Measurements from ENCODE around the gene SPOCK3.
"Not testable (repeated sequence)": the region's sequence is repeated elsewhere in the genome, so short reads cannot be mapped to it uniquely, and the experiment has no call there.

Gene SPOCK3

GRCh38 chr4:166733686-166734085 is 500.6 kb downstream of the SPOCK3 start:
- TF ChIP-seq POLR2AphosphoS5 (IDR thresholded peaks at IDR 0.05; ENCODE audit: borderline replicate concordance, low read depth, low read length) (no peak), EZH2 (IDR thresholded peaks at IDR 0.05) (no peak), FOXP2 (optimal IDR thresholded peaks at IDR 0.05; ENCODE audit: control extremely low read depth, extremely low read length, insufficient read depth) (no peak)
- no peaks in the 10 kb centered on the region for H3K9me3 ChIP-seq (ENCODE audit: low read depth, low read length)
- H3K9ac ChIP-seq (ENCODE audit: insufficient read length): no peak overlapping the region
- no peaks in the 10 kb centered on the region for H3K36me3 ChIP-seq (ENCODE audit: insufficient read depth, low read length)
- H3K4me3 ChIP-seq: no peak overlapping the region
- H3K27ac ChIP-seq: no peak overlapping the region
- DNase-seq (ENCODE audit: low read depth, low spot score): no peak

GRCh38 chr4:166726832-166727231 is 507.5 kb downstream of the SPOCK3 start:
- Histone ChIP-seq H3K36me3 (ENCODE audit: insufficient read depth, low read length) (no peaks in the 10 kb centered on the region), H3K4me3 (no peak overlapping the region), H3K9me3 (ENCODE audit: low read depth, low read length) (no peaks in the 10 kb centered on the region), H3K9ac (ENCODE audit: insufficient read length) (no peak overlapping the region), H3K27ac (no peak overlapping the region)
- no peak for DNase-seq (ENCODE audit: low read depth, low spot score)
- TF ChIP-seq EZH2 (IDR thresholded peaks at IDR 0.05) (no peak), POLR2AphosphoS5 (IDR thresholded peaks at IDR 0.05; ENCODE audit: borderline replicate concordance, low read depth, low read length) (no peak), FOXP2 (optimal IDR thresholded peaks at IDR 0.05; ENCODE audit: control extremely low read depth, extremely low read length, insufficient read depth) (no peak)

GRCh38 chr4:166724369-166724768 is 509.9 kb downstream of the SPOCK3 start:
- no peak overlapping the region for H3K27ac ChIP-seq
- TF ChIP-seq POLR2AphosphoS5 (IDR thresholded peaks at IDR 0.05; ENCODE audit: borderline replicate concordance, low read depth, low read length) (no peak), FOXP2 (optimal IDR thresholded peaks at IDR 0.05; ENCODE audit: control extremely low read depth, extremely low read length, insufficient read depth) (no peak), EZH2 (IDR thresholded peaks at IDR 0.05) (no peak)

GRCh38 chr4:166723532-166724140 is 510.7 kb downstream of the SPOCK3 start:
- Histone ChIP-seq H3K36me3 (ENCODE audit: insufficient read depth, low read length) (no peaks in the 10 kb centered on the region), H3K9me3 (ENCODE audit: low read depth, low read length) (no peaks in the 10 kb centered on the region), H3K27ac (no peak overlapping the region), H3K4me3 (no peak overlapping the region), H3K9ac (ENCODE audit: insufficient read length) (no peak overlapping the region)
- TF ChIP-seq POLR2AphosphoS5 (IDR thresholded peaks at IDR 0.05; ENCODE audit: borderline replicate concordance, low read depth, low read length) (no peak), FOXP2 (optimal IDR thresholded peaks at IDR 0.05; ENCODE audit: control extremely low read depth, extremely low read length, insufficient read depth) (no peak), EZH2 (IDR thresholded peaks at IDR 0.05) (no peak)
- no peak for DNase-seq (ENCODE audit: low read depth, low spot score)

More at GRCh38 chr4:166724369-166724768, 509.9 kb downstream of the SPOCK3 start:
- Histone ChIP-seq H3K4me3 (no peak overlapping the region), H3K36me3 (ENCODE audit: insufficient read depth, low read length) (no peaks in the 10 kb centered on the region), H3K9ac (ENCODE audit: insufficient read length) (no peak overlapping the region), H3K9me3 (ENCODE audit: low read depth, low read length) (no peaks in the 10 kb centered on the region)
- DNase-seq (ENCODE audit: low read depth, low spot score): no peak

- not testable (repeated sequence) for H3K9ac ChIP-seq (ENCODE audit: insufficient read length); H3K9me3 ChIP-seq (ENCODE audit: low read depth, low read length); H3K36me3 ChIP-seq (ENCODE audit: insufficient read depth, low read length); DNase-seq (ENCODE audit: low read depth, low spot score); H3K4me3 ChIP-seq; H3K27ac ChIP-seq
These were observed 518.3 kb downstream of the SPOCK3 start for GRCh38 chr4:166715748-166716713.

GRCh38 chr4:166700592-166700991 is 533.7 kb downstream of the SPOCK3 start:
- Histone ChIP-seq H3K4me3 (no peak overlapping the region), H3K9ac (ENCODE audit: insufficient read length) (no peak overlapping the region), H3K27ac (no peak overlapping the region), H3K36me3 (ENCODE audit: insufficient read depth, low read length) (no peaks in the 10 kb centered on the region), H3K9me3 (ENCODE audit: low read depth, low read length) (no peaks in the 10 kb centered on the region)
- no peak for TF ChIP-seq POLR2AphosphoS5 (IDR thresholded peaks at IDR 0.05; ENCODE audit: borderline replicate concordance, low read depth, low read length)
- no peak for TF ChIP-seq EZH2 (IDR thresholded peaks at IDR 0.05)
- TF ChIP-seq FOXP2 (optimal IDR thresholded peaks at IDR 0.05; ENCODE audit: control extremely low read depth, extremely low read length, insufficient read depth): no peak
- DNase-seq (ENCODE audit: low read depth, low spot score): no peak

DNA sequence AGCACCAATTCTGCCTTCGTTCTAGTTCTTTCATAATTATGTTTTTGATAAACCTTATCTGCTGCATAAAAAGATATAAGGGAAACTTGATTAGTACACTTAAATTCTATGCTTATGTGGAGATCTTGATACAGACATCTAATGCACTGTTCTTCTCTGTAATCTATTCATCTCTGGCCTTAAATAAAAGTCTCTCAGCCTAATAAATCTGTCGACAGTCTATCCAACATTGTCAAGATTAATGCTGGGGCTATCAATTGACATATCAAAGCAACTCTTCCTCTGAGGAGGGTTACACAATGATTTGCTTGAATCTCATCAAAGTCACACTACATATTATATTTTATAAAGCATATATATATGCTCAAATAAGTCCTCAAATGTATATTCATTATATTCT is 545.5 kb downstream of the SPOCK3 start:
- Histone ChIP-seq H3K27ac (no peak overlapping the region), H3K9ac (ENCODE audit: insufficient read length) (no peak overlapping the region), H3K9me3 (ENCODE audit: low read depth, low read length) (no peaks in the 10 kb centered on the region), H3K4me3 (no peak overlapping the region), H3K36me3 (ENCODE audit: insufficient read depth, low read length) (no peaks in the 10 kb centered on the region)
- no peak for TF ChIP-seq EZH2 (IDR thresholded peaks at IDR 0.05)
- TF ChIP-seq FOXP2 (optimal IDR thresholded peaks at IDR 0.05; ENCODE audit: control extremely low read depth, extremely low read length, insufficient read depth): no peak
- TF ChIP-seq POLR2AphosphoS5 (IDR thresholded peaks at IDR 0.05; ENCODE audit: borderline replicate concordance, low read depth, low read length): no peak
- no peak for DNase-seq (ENCODE audit: low read depth, low spot score)

DNA sequence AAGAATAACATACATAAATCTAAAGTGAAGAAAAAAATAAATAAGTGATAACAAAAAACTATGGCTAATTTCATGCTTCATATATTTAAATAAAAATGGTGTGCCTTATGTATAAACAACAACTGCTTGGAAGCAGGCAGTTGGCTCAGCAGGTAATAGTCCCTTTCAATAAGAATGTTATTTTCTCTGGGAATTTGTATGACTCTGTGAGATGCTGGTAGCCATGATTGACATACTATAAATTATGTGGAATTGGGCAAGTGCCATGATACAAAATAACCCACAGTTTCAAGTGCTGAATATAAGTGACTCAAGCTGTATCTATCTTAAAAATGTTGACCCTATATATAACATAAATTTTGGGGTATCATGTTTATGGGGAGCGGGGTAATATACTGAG is 546.5 kb downstream of the SPOCK3 start:
- TF ChIP-seq POLR2AphosphoS5 (IDR thresholded peaks at IDR 0.05; ENCODE audit: borderline replicate concordance, low read depth, low read length) (no peak), FOXP2 (optimal IDR thresholded peaks at IDR 0.05; ENCODE audit: control extremely low read depth, extremely low read length, insufficient read depth) (no peak), EZH2 (IDR thresholded peaks at IDR 0.05) (no peak)
- DNase-seq (ENCODE audit: low read depth, low spot score): no peak
- Histone ChIP-seq H3K36me3 (ENCODE audit: insufficient read depth, low read length) (no peaks in the 10 kb centered on the region), H3K9me3 (ENCODE audit: low read depth, low read length) (no peaks in the 10 kb centered on the region), H3K9ac (ENCODE audit: insufficient read length) (no peak overlapping the region), H3K4me3 (no peak overlapping the region), H3K27ac (no peak overlapping the region)
